HepG2 (cell line): ENCODE results near the gene MXI1. TPM values are rescaled to one million over a fixed set of nuclear protein-coding genes. Genes with fewer than 3 reads are reported as not detected.

Experiments
- HOXA9 ChIP-seq: sonication (generic); formaldehyde crosslinking; IDR thresholded peaks from 2 replicates; pipeline ENCODE4 v1.8.1; 2022; ENCODE audit warnings: missing genetic modification reagents, mild to moderate bottlenecking, moderate library complexity, borderline replicate concordance
- MAFF ChIP-seq: IDR thresholded peaks from 2 replicates; pipeline ENCODE4 v1.6.1; 2011; ENCODE audit warnings: low read depth, low read length, improper control_type of control experiment
- MED1 ChIP-seq: sonication (generic); formaldehyde crosslinking; IDR thresholded peaks from 2 replicates; pipeline ENCODE4 v1.4.0; 2020; ENCODE audit warnings: missing genetic modification reagents
- NFE2L1 ChIP-seq: sonication (generic); formaldehyde crosslinking; IDR thresholded peaks from 2 replicates; pipeline ENCODE4 v1.4.0; 2020; ENCODE audit warnings: missing genetic modification reagents, mild to moderate bottlenecking, borderline replicate concordance
- SP5 ChIP-seq: IDR thresholded peaks from 2 replicates; pipeline ENCODE4 v1.6.1; 2016; ENCODE audit warnings: low read depth, borderline replicate concordance
- SSRP1 ChIP-seq: IDR thresholded peaks from 2 replicates; pipeline ENCODE4 v1.6.1; 2016; ENCODE audit warnings: control low read depth
- TBX2 ChIP-seq: sonication (generic); formaldehyde crosslinking; IDR thresholded peaks from 2 replicates; pipeline ENCODE4 v1.5.0; 2020; ENCODE audit warnings: missing genetic modification reagents, mild to moderate bottlenecking, borderline replicate concordance
- ZNF674 ChIP-seq: sonication (generic); formaldehyde crosslinking; IDR thresholded peaks from 2 replicates; pipeline ENCODE4 v1.5.0; 2020; ENCODE audit warnings: low read depth, mild to moderate bottlenecking, missing genetic modification reagents
- ZSCAN29 ChIP-seq: sonication (generic); formaldehyde crosslinking; conservative IDR thresholded peaks from 2 replicates; pipeline ENCODE4 v1.4.0; 2020; ENCODE audit warnings: mild to moderate bottlenecking, missing genetic modification reagents
- ZSCAN31 ChIP-seq: sonication (generic); formaldehyde crosslinking; IDR thresholded peaks from 2 replicates; pipeline ENCODE4 v1.5.0; 2020; ENCODE audit warnings: low read depth, mild to moderate bottlenecking, missing genetic modification reagents
- polyA plus RNA-seq, 8 experiments: library from polyadenylated mRNA; depleted of rRNA in 3 of 8; stranded (reverse) in 7 of 8; unstranded in 1 of 8; fragments of >200 nt; fragmentation: Illumina TruSeq in 4 of 8; extraction: Trizol in 4 of 8; gene quantifications; 2 replicates each; pipeline versions ENCODE4 v1.2.1 to v1.2.3, GENCODE V29; 2011 to 2016; ENCODE audit warnings: low read depth in 4 of 8, missing spikeins in 1 of 8, mixed read lengths in 1 of 8; ENCODE audit not compliant: insufficient read depth in 1 of 8
- total RNA-seq, 5 experiments: library from RNA; depleted of rRNA; stranded (reverse); fragments of >200 nt; fragmentation: Illumina TruSeq; extraction: Trizol; gene quantifications; 2 replicates each; pipeline ENCODE4 v1.2.3, GENCODE V29; 2016; ENCODE audit warnings: low read depth in 1 of 5
- TF ChIP-seq, protein P1 (sequence below): sonication (generic); formaldehyde crosslinking; IDR thresholded peaks from 2 replicates; pipeline ENCODE4 v1.4.0; 2020; ENCODE audit warnings: missing genetic modification reagents, borderline replicate concordance
- TF ChIP-seq, protein P2 (sequence below): sonication (generic); formaldehyde crosslinking; conservative IDR thresholded peaks from 2 replicates; pipeline ENCODE4 v1.8.0; 2022; ENCODE audit warnings: mild to moderate bottlenecking, moderate library complexity, missing genetic modification reagents
- TF ChIP-seq, protein P3 (sequence below): sonication (generic); formaldehyde crosslinking; IDR thresholded peaks from 2 replicates; pipeline ENCODE4 v1.4.0; 2020; ENCODE audit warnings: missing genetic modification reagents, mild to moderate bottlenecking, borderline replicate concordance
- TF ChIP-seq, protein P4 (sequence below): sonication (generic); formaldehyde crosslinking; IDR thresholded peaks from 2 replicates; pipeline ENCODE4 v1.5.0; 2020; ENCODE audit warnings: mild to moderate bottlenecking, missing genetic modification reagents

MXI1 gene
- total and polyA plus RNA-seq, 2 of the 13 experiments (the other 11 are each of a cell fraction or from before 2014, with no cell fraction given), result 6.6 to 22.0 TPM

DNA sequence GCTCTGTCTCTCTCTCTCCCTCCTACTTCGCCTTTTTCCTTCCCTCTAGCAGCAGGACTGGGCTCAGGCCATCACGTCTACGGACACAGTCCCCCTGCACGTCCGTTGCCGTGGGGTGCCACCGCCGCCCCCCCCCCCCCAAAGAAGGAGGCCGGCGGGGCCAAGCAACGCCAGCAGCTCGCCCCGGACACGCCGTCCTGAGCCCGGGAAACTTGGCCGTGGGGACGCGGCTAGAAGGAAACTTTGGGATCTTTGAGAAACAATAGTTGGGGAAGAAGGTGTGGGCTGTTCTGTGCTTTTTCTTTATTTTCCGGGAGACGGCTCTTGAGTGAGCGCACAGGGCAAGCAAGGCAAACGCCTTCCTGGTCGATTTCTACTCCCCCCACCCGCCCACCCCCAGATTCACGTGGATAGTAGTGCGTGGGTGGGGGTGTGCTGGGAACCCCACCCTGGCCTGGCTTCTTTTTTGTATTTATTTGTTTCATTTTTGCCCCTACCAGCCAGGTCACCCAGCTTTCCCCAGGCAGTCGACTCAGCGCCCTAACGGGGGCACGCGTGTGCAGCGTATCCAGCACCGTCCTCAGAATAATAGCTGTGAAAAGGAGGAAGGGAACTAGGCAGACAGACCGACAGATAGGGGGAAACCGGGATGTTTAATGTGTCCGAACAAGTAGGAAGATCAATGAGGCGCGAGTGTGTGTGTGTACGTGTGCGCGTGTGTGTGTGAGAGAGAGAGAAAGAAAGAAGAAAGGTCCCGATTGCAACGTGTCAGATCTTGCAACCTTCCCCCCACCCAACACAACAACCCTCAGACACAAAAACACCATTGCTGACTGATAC lies 1.4 kb downstream of the MXI1 start (continued):
- TF ChIP-seq SSRP1 (no peak), HOXA9 (no peak), SP5 (CRISPR knock-in tag) (peak; percentile 4; the same call in 1 of the 2 replicates), ZSCAN29 (CRISPR knock-in tag) (no peak), ZNF674 (CRISPR knock-in tag) (0 out of 2 replicates have a peak, but pooled peaks have one; percentile 50), MAFF (no peak), MED1 (CRISPR knock-in tag) (0 out of 2 replicates have a peak, but pooled peaks have one; percentile 29), TBX2 (CRISPR knock-in tag) (peak; percentile 58), ZSCAN31 (CRISPR knock-in tag) (0 out of 2 replicates have a peak, but pooled peaks have one; percentile 69), NFE2L1 (CRISPR knock-in tag) (no peak)
- TF ChIP-seq, protein P1, sequence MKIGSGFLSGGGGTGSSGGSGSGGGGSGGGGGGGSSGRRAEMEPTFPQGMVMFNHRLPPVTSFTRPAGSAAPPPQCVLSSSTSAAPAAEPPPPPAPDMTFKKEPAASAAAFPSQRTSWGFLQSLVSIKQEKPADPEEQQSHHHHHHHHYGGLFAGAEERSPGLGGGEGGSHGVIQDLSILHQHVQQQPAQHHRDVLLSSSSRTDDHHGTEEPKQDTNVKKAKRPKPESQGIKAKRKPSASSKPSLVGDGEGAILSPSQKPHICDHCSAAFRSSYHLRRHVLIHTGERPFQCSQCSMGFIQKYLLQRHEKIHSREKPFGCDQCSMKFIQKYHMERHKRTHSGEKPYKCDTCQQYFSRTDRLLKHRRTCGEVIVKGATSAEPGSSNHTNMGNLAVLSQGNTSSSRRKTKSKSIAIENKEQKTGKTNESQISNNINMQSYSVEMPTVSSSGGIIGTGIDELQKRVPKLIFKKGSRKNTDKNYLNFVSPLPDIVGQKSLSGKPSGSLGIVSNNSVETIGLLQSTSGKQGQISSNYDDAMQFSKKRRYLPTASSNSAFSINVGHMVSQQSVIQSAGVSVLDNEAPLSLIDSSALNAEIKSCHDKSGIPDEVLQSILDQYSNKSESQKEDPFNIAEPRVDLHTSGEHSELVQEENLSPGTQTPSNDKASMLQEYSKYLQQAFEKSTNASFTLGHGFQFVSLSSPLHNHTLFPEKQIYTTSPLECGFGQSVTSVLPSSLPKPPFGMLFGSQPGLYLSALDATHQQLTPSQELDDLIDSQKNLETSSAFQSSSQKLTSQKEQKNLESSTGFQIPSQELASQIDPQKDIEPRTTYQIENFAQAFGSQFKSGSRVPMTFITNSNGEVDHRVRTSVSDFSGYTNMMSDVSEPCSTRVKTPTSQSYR (CRISPR knock-in tag), result no peak
- TF ChIP-seq, protein P2, sequence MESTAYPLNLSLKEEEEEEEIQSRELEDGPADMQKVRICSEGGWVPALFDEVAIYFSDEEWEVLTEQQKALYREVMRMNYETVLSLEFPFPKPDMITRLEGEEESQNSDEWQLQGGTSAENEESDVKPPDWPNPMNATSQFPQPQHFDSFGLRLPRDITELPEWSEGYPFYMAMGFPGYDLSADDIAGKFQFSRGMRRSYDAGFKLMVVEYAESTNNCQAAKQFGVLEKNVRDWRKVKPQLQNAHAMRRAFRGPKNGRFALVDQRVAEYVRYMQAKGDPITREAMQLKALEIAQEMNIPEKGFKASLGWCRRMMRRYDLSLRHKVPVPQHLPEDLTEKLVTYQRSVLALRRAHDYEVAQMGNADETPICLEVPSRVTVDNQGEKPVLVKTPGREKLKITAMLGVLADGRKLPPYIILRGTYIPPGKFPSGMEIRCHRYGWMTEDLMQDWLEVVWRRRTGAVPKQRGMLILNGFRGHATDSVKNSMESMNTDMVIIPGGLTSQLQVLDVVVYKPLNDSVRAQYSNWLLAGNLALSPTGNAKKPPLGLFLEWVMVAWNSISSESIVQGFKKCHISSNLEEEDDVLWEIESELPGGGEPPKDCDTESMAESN (CRISPR knock-in tag), result no peak
- TF ChIP-seq, protein P3, sequence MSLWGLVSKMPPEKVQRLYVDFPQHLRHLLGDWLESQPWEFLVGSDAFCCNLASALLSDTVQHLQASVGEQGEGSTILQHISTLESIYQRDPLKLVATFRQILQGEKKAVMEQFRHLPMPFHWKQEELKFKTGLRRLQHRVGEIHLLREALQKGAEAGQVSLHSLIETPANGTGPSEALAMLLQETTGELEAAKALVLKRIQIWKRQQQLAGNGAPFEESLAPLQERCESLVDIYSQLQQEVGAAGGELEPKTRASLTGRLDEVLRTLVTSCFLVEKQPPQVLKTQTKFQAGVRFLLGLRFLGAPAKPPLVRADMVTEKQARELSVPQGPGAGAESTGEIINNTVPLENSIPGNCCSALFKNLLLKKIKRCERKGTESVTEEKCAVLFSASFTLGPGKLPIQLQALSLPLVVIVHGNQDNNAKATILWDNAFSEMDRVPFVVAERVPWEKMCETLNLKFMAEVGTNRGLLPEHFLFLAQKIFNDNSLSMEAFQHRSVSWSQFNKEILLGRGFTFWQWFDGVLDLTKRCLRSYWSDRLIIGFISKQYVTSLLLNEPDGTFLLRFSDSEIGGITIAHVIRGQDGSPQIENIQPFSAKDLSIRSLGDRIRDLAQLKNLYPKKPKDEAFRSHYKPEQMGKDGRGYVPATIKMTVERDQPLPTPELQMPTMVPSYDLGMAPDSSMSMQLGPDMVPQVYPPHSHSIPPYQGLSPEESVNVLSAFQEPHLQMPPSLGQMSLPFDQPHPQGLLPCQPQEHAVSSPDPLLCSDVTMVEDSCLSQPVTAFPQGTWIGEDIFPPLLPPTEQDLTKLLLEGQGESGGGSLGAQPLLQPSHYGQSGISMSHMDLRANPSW (CRISPR knock-in tag), result no peak
- TF ChIP-seq, protein P4, sequence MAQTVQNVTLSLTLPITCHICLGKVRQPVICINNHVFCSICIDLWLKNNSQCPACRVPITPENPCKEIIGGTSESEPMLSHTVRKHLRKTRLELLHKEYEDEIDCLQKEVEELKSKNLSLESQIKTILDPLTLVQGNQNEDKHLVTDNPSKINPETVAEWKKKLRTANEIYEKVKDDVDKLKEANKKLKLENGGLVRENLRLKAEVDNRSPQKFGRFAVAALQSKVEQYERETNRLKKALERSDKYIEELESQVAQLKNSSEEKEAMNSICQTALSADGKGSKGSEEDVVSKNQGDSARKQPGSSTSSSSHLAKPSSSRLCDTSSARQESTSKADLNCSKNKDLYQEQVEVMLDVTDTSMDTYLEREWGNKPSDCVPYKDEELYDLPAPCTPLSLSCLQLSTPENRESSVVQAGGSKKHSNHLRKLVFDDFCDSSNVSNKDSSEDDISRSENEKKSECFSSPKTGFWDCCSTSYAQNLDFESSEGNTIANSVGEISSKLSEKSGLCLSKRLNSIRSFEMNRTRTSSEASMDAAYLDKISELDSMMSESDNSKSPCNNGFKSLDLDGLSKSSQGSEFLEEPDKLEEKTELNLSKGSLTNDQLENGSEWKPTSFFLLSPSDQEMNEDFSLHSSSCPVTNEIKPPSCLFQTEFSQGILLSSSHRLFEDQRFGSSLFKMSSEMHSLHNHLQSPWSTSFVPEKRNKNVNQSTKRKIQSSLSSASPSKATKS (CRISPR knock-in tag), result no peak
